H1 (cell line): ENCODE data around the gene CTH. TPM values are rescaled to one million over a fixed set of nuclear protein-coding genes. Genes with fewer than 3 reads are reported as not detected.

Experiments
- SRF ChIP-seq: IDR thresholded peaks from 2 replicates; pipeline ENCODE4 v1.6.1; 2011; ENCODE audit warnings: mild to moderate bottlenecking, low read depth, low read length, moderate library complexity
- polyA plus RNA-seq, 7 experiments: library from polyadenylated mRNA; depleted of rRNA in 3 of 7; stranded (reverse) in 5 of 7; unstranded in 2 of 7; fragments of >200 nt in 5 of 7; fragments of 200-250 nt in 2 of 7; gene quantifications; 1 replicate in 5 of 7; 2 replicates in 1 of 7; 4 replicates in 1 of 7; pipeline versions ENCODE4 v1.2.1 to v1.2.3, GENCODE V29; 2011 to 2013; ENCODE audit warnings: missing spikeins in 2 of 7, mixed read lengths in 2 of 7
- total RNA-seq: library from RNA; stranded (reverse); fragmentation: NEBNext Ultra II Directional; extraction: Animal tissue kit (Norgen Biotek cat#: 25700); gene quantifications from 2 replicates; pipeline ENCODE4 v1.2.1, GENCODE V29; 2021

The CTH gene
- total and polyA plus RNA-seq, 2 of the 8 experiments (the other 6 are each of a cell fraction or from before 2014, with no cell fraction given): 31.7 to 33.2 TPM

- no peak for TF ChIP-seq SRF
Observed at GRCh38 chr1:70434253-70434859, 23.3 kb downstream of the CTH start (continued).
